Pancreas (tissue), 10 donors: ENCODE results near the gene NPAS1. TPM values are rescaled to one million over a fixed set of nuclear protein-coding genes. Genes with fewer than 3 reads are reported as not detected.

ENCODE experiments used
- ATAC-seq, 4 donors: fragments of 200-7000 bp; cut with Tn5 transposase; one replicate each; pipeline versions ENCODE4 v1.8.0 to v1.9.1; 2020; ENCODE audit warnings: mild to moderate bottlenecking in 4 of 4, moderate library complexity in 4 of 4
- DNase-seq, 6 donors: peaks; one replicate each; pipeline ENCODE4 v3.0.0-alpha.2; 2020
- FAIRE-seq: peaks from 2 replicates; lab custom pipeline; 2012; peaks lifted over from hg19 to GRCh38; lab: Jason Lieb, UNC
- H3K27ac ChIP-seq, 4 donors: fragments of 200-600 bp; sonication (generic); 1 replicate in 3 of 4; 2 replicates in 1 of 4; pipeline versions ENCODE4 v1.5.0 to v1.8.0; 2020
- H3K27me3 ChIP-seq, 4 donors: fragments of 200-600 bp; one replicate each; pipeline ENCODE4 v1.8.0; 2021
- H3K36me3 ChIP-seq, 3 donors: fragments of 200-600 bp; sonication (generic) in 1 of 3; one replicate each; pipeline versions ENCODE4 v1.5.0 to v1.8.0; 2020 to 2021
- H3K4me1 ChIP-seq, 3 donors: fragments of 200-600 bp; one replicate each; pipeline ENCODE4 v1.8.0; 2021
- H3K4me3 ChIP-seq, 4 donors: fragments of 200-600 bp; sonication (generic) in 2 of 4; one replicate each; pipeline versions ENCODE4 v1.5.0 to v1.8.0; 2020 to 2021
- H3K9me3 ChIP-seq, 4 donors: fragments of 200-600 bp; one replicate each; pipeline ENCODE4 v1.8.0; 2021
- CTCF ChIP-seq, 4 donors: fragments of 200-600 bp; sonication (generic) in 3 of 4; IDR thresholded peaks; one replicate each; pipeline versions ENCODE4 v1.5.0 to v1.8.0; 2021; ENCODE audit warnings: antibody characterized with exemption in 4 of 4
- WGBS, 2 donors: extraction: QIAGEN DNeasy Blood & Tissue Kit; methylation state at CpG; one replicate each; pipeline ENCODE4 v1.1.7; 2013; 5-methylcytosine and 5-hydroxymethylcytosine counted together
- intact Hi-C, 3 donors: fragments of 100-400 bp; cut with DNase I; formaldehyde crosslinking; loops; one replicate each; pipeline versions ENCODE4 v1.11.1 to v1.14.2; 2022
- polyA plus RNA-seq, 2 donors: library from polyadenylated mRNA; stranded (reverse); fragments of 200-250 nt; gene quantifications; one replicate each; pipeline ENCODE4 v1.2.3, GENCODE V29; 2013
- total RNA-seq, 6 donors: library from RNA; stranded (reverse); fragmentation: NEBNext Ultra II Directional in 4 of 6; extraction: Animal tissue kit (Norgen Biotek cat#: 25700) in 4 of 6; gene quantifications; one replicate each; pipeline versions ENCODE4 v1.2.1 to v1.2.4, GENCODE V29; 2021 to 2023
- donor health status: healthy with polysubstance abuse.
- donor health status: DM: no; HTN: no; CAD: no; lungs with moderate emphysema.
- donor health status: DM: no; HTN: no; CAD: no.
- donor health status: control.
- donor health status: control.
- donor health status: Bipolar disorder and iron deficiency.
- donor health status: DM: yes; HTN: yes; CAD: no.
- donor health status: DM: no; HTN: no; CAD: no.
- donor health status: DM: no; HTN: no; CAD: no.
- donor health status: DM: yes; HTN: yes; CAD: no.

Gene NPAS1
- total and polyA plus RNA-seq, 8 donors = 0.12 to 0.49 (median 0.28) TPM

DNA sequence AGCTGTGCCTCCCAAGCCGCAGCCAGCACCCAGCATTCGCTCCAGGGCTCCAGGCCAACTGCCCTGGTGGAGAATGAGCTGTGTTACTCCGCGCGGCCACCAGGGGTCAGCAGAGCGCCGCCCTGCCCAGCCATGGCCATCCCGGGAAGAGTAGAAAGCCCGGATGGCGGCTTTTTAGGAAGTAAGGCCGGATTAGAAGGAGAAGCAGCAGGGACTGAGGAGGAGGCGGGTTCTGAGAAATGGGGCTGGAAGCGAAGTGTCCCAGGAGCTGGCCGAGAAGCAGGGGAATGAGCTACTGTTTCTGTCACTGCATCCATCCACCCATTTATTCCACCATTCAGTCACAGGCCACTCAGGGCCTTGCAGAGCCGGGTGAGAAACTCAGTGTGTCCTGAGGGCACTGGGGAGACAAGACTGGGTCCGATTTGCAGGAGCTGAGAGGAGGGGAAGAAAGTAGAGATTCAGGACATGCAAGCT is 6.6 kb upstream of the NPAS1 start:
- no peaks in the 10 kb centered on the region for H3K9me3 ChIP-seq
- no peaks in the 10 kb centered on the region for H3K27me3 ChIP-seq
- H3K4me3 ChIP-seq = no peak overlapping the region
- H3K4me1 ChIP-seq = no peaks in the 10 kb centered on the region
- no peak for FAIRE-seq
- intact Hi-C loops = no loop called here
- TF ChIP-seq CTCF (IDR thresholded peaks at IDR 0.05) = peak; percentile 96 to 99 (median 98)
- H3K36me3 ChIP-seq = no peaks in the 10 kb centered on the region
- DNase-seq = peak; percentile 62 to 95 (median 88)
- 6 to 9% methylated on average over 16 of the region's 16 CpGs for WGBS, 2 donors
- no peak overlapping the region for H3K27ac ChIP-seq
- ATAC-seq = peak; percentile 98 to 100 (median 100)

DNA sequence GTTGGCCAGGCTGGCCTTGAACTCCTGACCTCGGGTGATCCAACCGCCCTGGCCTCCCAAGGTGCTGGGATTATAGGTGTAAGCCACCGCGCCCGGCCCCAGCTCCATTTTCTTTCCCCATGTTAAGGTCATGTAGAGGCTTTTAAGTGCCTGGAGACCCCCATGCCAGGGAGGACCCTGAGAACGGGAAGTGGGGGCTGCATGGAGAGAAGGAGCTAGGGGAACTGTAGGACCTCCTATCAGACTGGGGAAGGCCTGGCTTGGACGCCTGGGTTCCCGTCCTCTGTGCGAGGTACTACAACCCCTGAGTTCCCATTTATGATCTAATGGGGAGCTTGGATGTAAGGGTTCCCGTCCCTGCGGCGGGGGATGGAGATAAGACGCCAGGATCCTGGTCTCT is 714 bp upstream of the NPAS1 start:
- H3K27me3 ChIP-seq = peaks cover 0 to 31% (median 6%) of the 10 kb centered on the region in 4 donors
- FAIRE-seq (no peak), ATAC-seq (no peak)

DNA sequence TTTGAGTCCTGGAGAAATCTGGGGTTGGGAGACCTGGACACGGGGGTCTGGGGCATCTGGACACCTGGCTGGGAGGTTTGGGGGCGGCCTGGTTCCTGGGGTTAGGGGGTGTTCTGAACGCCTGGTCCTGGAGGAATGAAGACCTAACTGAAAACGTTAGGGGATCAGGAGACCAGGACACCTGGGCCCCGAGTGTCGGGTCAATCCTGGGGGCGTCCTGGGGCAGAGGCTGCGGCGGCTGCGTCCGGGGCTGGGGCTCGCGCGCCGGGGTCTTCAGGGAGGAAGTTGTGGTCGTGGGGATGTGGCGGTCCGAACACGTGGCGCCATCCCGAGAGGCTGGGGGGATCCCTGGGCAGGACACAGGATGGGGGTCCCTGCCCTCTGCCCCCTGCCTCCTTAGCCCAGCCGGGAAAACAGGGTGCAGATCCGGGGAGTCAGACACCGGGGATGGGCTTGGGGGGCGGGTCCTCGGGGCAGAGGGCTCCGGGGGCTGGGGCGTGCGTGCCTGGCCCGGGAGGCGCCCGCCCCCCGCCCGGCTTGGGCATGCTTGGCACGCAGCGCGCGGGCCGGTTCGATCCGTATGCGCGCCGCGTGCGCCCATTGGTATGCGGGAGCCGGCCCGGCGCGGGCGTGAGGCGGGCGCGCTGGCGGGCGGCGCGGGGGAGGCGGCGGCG is 632 bp downstream of the NPAS1 start:
- WGBS, 2 donors = 3 to 4% methylated on average over 32 to 62 of the region's 62 CpGs
- Histone ChIP-seq H3K4me1 (peaks cover 8 to 10% (median 9%) of the 10 kb centered on the region in 3 donors), H3K36me3 (no peaks in the 10 kb centered on the region), H3K4me3 (peak overlapping the region in 1 of 4 donors; percentile 30), H3K9me3 (no peaks in the 10 kb centered on the region), H3K27ac (no peak overlapping the region), H3K27me3 (peaks cover 0 to 32% (median 6%) of the 10 kb centered on the region in 4 donors)
- DNase-seq = peak in 1 of 6 donors; percentile 74
- ATAC-seq = peak in 1 of 4 donors; percentile 40
- TF ChIP-seq CTCF (IDR thresholded peaks at IDR 0.05) = no peak
- no peak for FAIRE-seq
- intact Hi-C loops = no loop called here

More for the DNA sequence above, 714 bp upstream of the NPAS1 start:
- TF ChIP-seq CTCF (IDR thresholded peaks at IDR 0.05) = no peak
- WGBS, 2 donors = 36 to 46% methylated on average over 13 of the region's 13 CpGs
- DNase-seq = no peak
- intact Hi-C loops = no loop called here
- no peaks in the 10 kb centered on the region for H3K36me3 ChIP-seq
- H3K4me1 ChIP-seq = peaks cover 8 to 10% (median 9%) of the 10 kb centered on the region in 3 donors
- H3K9me3 ChIP-seq = no peaks in the 10 kb centered on the region
- H3K27ac ChIP-seq = no peak overlapping the region
- H3K4me3 ChIP-seq = no peak overlapping the region

- Histone ChIP-seq H3K27ac (no peak overlapping the region), H3K4me3 (peak overlapping the region in 1 of 4 donors; percentile 30), H3K4me1 (peaks cover 8 to 10% (median 9%) of the 10 kb centered on the region in 3 donors), H3K36me3 (no peaks in the 10 kb centered on the region), H3K9me3 (no peaks in the 10 kb centered on the region), H3K27me3 (peaks cover 0 to 36% (median 6%) of the 10 kb centered on the region in 4 donors)
- peak in 2 of 6 donors; percentile 60 to 75 for DNase-seq
- WGBS, 2 donors = 1 to 3% methylated on average over 27 to 37 of the region's 37 CpGs
- no peak for FAIRE-seq
- intact Hi-C loops = no loop called here
- ATAC-seq = peak in 2 of 4 donors; percentile 28 to 32
- no peak for TF ChIP-seq CTCF (IDR thresholded peaks at IDR 0.05)
These were observed 1.4 kb downstream of the NPAS1 start for GRCh38 chr19:47020992-47021496.
